Measurements from ENCODE around the gene ABI1.
"Not testable (repeated sequence)": the region's sequence is repeated elsewhere in the genome, so short reads cannot be mapped to it uniquely, and the experiment has no call there.

The ABI1 gene

GRCh38 chr10:26860443-26861204 is at the start of gene ABI1:
Gene ABI1, minus strand, starts transcription at chr10:26860958. Its CDS starts 95 bp downstream, at chr10:26860863.
- peak; percentile 99 for DNase-seq (ENCODE audit: low read depth, low spot score)

- DNase-seq (ENCODE audit: low read depth, low spot score): no peak
These were observed 49.0 kb upstream of the ABI1 start for GRCh38 chr10:26909753-26910152.

- DNase-seq (ENCODE audit: low read depth, low spot score): not testable (repeated sequence)
These were observed 44.6 kb upstream of the ABI1 start for GRCh38 chr10:26905253-26905781.

- no peak for DNase-seq (ENCODE audit: low read depth, low spot score)
These were observed 42.9 kb upstream of the ABI1 start for GRCh38 chr10:26903431-26904217.

- not testable (repeated sequence) for DNase-seq (ENCODE audit: low read depth, low spot score)
These were observed 31.7 kb upstream of the ABI1 start for GRCh38 chr10:26892306-26892923.

GRCh38 chr10:26890956-26891355 is 30.2 kb upstream of the ABI1 start:
- DNase-seq (ENCODE audit: low read depth, low spot score): peak; percentile 79

GRCh38 chr10:26887611-26888215 is 27.0 kb upstream of the ABI1 start:
- no peak for DNase-seq (ENCODE audit: low read depth, low spot score)

GRCh38 chr10:26881600-26882331 is 21.0 kb upstream of the ABI1 start:
- peak; percentile 33 for DNase-seq (ENCODE audit: low read depth, low spot score)

- DNase-seq (ENCODE audit: low read depth, low spot score): no peak
These were observed 19.0 kb upstream of the ABI1 start for GRCh38 chr10:26879744-26880143.

- no peak for DNase-seq (ENCODE audit: low read depth, low spot score)
These were observed 10.0 kb upstream of the ABI1 start for GRCh38 chr10:26870766-26871165.

- no peak for DNase-seq (ENCODE audit: low read depth, low spot score)
These were observed 8.8 kb upstream of the ABI1 start for GRCh38 chr10:26869528-26869927.

GRCh38 chr10:26863351-26864076 is 2.8 kb upstream of the ABI1 start:
- DNase-seq (ENCODE audit: low read depth, low spot score): no peak

- no peak for DNase-seq (ENCODE audit: low read depth, low spot score)
These were observed 644 bp upstream of the ABI1 start for GRCh38 chr10:26861205-26861998.

GRCh38 chr10:26860102-26860442 is 686 bp downstream of the ABI1 start:
- peak; percentile 53 for DNase-seq (ENCODE audit: low read depth, low spot score)

GRCh38 chr10:26859241-26860101 is 1.3 kb downstream of the ABI1 start:
- no peak for DNase-seq (ENCODE audit: low read depth, low spot score)

- no peak for DNase-seq (ENCODE audit: low read depth, low spot score)
These were observed 2.1 kb downstream of the ABI1 start for GRCh38 chr10:26858707-26859034.

GRCh38 chr10:26857991-26858706 is 2.6 kb downstream of the ABI1 start:
- DNase-seq (ENCODE audit: low read depth, low spot score): no peak

- not testable (repeated sequence) for DNase-seq (ENCODE audit: low read depth, low spot score)
These were observed 3.2 kb downstream of the ABI1 start for GRCh38 chr10:26857553-26857952.
